ENCODE results near the gene YIF1A.

The YIF1A gene, protein sequence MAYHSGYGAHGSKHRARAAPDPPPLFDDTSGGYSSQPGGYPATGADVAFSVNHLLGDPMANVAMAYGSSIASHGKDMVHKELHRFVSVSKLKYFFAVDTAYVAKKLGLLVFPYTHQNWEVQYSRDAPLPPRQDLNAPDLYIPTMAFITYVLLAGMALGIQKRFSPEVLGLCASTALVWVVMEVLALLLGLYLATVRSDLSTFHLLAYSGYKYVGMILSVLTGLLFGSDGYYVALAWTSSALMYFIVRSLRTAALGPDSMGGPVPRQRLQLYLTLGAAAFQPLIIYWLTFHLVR

DNA sequence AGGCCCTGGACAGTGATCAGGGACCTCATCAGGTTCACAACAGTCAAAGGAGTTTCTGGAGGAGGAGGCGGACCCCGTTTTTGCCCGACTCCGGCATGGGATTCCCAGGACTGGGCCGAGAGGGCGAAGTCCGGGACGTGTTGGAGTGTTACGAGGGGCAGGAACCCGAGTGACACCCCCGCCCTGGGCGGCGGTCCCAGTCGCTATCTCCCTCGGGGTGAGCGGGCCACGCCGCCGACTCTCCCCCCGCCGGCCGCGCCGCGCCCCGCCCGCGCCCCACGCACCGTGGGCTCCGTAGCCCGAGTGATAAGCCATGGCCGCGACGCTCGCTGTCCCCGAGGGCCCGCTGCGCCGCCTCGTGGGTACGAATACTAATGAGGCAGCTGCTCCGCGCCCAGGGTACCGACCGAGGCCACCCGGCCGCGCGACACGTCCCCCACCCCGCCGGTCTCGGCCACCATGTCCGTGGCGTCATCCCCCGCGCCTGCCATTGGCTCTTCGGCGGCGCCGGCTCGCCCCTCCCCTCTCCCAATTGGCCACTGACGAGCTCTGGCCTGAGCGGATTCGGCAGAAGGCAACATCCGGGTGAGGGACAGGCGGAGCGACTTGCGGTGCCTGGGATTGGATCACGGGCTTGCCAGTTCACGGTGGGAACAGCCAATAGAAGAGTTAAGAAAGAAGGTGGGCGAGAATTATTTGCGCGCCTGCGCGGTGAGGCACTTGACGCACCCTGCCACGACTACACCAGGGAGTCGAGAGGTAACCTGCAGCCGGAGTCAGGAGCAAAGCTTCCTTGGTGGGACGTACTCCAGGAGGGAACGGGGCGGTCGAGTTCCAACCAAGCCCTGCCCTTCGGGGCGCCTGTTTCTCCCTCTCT lies at the start of gene YIF1A:
TSS of gene YIF1A (minus strand) at position 473 of the 877 bp plus-strand sequence. CDS start at position 315, 158 bp downstream.
- DNase-seq (ENCODE audit: low read depth in 2 of 2), result peak; percentile 98

DNA sequence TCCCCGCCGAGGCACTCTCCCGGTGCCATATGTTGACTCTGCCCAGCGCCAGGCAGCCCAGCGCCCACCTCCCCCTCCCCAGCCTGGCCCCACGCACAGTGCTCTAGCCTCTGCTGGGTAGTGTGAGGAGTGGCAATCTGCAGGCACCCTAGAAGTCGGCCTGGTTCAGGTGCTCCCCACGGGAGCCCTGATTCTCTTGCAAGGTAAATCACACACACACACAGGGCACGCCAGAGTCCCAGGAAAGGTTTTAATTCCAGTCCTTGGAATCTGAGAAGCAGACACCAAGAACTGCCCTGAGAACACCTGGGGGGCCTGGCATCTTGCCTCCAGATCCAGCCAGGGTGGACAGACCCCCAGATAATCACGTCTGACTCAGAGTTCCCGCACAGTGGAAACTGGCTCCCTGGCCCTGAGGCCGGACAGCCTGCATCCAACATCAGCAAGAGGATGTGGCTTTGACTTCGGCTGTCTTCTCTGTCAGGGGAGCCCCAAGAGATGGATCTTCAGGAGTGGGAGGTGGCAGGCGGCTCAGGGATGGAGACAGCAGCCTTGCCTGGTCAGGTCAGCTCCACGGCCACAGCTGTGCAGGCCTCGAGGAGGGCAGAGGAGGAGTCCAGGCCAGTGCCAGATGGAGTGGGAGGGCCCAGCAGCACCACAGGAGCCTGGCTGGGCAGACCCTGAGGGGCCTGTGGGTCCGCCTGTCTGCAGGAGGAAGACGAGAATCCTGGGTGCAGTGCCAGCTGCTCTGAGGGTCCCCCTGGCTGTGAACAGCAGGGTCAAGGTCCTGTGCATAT lies 48.4 kb upstream of the YIF1A start:
- DNase-seq (ENCODE audit: low read depth in 2 of 2), result no peak

GRCh38 chr11:66336234-66337102 lies 47.5 kb upstream of the YIF1A start, which contains the start of gene RIN1:
Gene RIN1, minus strand, starts transcription at chr11:66336434. Its CDS starts 32 bp downstream, at chr11:66336402.
- peak; percentile 48 to 68 for DNase-seq (ENCODE audit: low read depth in 2 of 2)

GRCh38 chr11:66335531-66336233 lies 46.7 kb upstream of the YIF1A start:
- no peak for DNase-seq (ENCODE audit: low read depth in 2 of 2)

- DNase-seq (ENCODE audit: low read depth in 2 of 2), result no peak
Measured at GRCh38 chr11:66334605-66335442, 45.9 kb upstream of the YIF1A start.

DNA sequence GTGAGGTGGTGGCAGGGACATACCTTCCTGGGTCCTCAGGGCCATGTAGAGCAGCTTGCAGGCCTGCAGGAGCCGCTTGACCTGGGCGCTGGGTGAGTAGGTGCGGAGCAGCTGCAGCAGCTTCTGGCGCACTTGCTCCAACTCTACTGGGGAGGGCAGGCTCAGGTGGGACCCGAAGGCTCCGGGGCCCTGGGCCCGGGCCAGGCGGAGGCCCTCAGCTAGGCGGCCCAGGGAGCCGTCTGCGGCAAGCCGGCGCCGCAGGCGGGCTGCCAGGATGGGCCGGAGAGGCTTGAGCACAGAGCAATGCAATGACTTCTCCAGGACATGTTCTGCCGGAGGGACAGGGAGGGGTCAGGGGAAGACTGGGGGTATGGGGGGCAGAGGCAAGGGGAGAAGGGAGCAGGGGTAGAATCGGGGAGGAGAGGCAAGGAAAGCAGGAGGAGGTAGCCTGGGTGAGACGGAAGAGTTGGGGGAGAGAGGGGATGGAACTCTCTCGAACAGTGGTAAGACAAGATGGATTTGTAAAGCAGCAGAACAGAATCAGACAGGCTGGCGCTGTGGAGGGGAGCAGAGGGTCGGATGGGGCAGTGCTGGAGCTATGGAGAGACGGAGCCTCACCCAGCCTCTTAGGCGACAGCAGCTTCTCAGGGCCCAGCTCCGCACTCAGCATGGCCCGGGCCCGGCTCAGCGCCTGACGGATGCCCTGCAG lies 45.1 kb upstream of the YIF1A start:
- DNase-seq (ENCODE audit: low read depth in 2 of 2), result no peak

GRCh38 chr11:66333220-66333877 lies 44.4 kb upstream of the YIF1A start:
- no peak for DNase-seq (ENCODE audit: low read depth in 2 of 2)

- no peak for DNase-seq (ENCODE audit: low read depth in 2 of 2)
Measured at GRCh38 chr11:66332371-66333219, 43.7 kb upstream of the YIF1A start.

DNA sequence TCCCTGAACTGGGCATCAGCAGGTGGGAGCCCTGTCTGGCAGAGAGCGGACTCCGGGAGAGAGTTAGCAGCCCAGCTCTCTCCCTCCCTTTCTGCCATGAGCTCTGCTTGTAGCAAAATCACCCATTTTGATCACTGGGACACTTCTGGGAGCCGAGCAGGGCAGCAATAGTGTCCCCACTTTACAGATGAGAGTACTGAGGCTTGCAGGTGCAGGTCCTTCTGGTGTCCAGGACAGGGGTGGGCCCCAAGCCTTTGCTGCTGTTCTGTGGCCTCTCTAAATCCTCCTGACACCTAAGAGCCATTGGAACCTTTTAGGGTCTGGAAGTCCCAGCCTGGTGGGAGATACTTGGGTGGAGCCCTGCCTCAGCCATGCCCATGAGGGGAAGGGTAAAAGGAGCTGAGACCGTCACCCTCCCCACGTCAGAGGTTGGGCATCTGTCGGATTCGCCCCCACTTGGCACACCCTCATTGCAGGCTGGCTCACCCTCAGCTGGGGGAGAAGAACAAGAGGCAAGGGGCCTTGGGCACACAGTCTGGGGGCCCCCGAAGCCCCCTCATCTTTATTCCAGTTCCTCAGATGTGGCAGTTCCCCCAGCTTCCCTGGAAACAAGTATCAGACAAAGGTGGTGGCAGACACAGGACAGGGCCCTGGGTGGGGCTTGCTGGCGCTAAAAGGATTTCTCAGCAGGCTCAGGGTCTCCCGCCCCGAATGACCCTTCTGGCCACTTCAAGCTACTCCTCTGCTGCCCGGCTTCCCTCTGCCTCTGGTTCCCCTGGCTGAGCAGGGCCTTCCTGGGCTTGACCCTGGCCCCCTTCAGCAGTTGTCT lies 42.8 kb upstream of the YIF1A start:
- no peak for DNase-seq (ENCODE audit: low read depth in 2 of 2)

- DNase-seq (ENCODE audit: low read depth in 2 of 2), result no peak
Measured at GRCh38 chr11:66330931-66331330, 42.0 kb upstream of the YIF1A start.

DNA sequence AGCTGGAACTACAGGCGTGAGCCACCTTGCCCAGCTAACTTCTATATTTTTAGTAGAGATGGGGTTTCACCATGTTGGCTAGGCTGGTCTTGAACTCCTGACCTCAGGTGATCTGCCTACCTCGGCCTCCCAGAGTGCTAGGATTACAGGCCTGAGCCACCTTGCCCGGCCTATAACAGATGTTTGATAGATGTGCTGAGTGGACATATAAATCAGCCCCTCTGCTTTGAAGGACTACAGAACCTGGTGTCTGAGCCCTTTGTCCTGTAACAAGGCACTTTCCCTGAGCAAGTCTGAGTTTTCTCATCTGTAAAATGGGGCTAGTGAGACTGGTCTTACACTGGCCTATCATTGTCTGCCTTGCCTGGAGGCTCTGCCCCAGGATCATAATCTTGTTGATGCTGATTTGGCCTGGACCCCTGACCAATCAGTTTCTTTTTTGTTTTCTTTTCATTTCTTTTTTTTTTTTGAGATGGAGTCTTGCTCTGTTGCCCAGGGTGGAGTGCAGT lies 40.3 kb upstream of the YIF1A start:
- DNase-seq (ENCODE audit: low read depth in 2 of 2), result no peak

DNA sequence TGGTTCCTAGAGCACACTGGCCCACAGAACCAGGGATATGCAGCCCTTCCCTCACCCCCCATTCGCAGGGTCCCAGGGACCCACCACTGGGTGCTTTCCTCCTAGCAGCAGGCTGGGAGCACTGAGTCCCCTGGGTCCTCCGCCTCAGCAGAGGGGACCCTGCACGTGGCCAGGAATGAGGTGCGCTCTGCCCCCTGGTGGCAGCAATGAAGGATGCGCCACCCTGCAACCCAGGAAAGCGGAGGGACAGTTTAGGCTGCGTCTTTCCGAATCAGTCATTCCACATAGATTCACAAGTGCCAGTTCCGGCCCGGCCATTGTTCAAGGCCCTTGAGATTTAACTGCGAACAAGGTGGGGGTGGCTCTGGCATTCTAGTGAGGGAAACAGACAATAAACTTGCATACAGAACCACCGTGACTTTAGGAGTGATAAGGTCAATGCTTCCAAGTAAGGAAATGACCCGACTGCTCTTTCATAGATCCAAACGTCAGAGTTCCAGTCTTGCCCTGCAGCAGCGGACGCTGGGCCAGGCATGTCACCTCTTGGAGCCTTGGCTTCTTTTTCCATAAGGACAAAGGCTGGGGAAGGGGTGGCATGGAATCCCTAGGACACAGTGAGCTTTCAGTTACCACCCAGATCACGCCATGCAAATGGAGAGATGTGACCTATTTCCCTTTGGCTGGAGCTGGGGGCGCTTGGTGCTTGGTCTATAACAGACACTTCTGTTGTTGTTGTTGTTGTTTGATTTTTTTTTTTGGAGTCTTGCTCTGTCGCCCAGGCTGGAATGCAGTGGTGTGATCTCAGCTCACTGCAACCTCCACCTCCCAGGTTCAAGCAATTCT lies 39.6 kb upstream of the YIF1A start:
- peak; percentile 56 to 68 for DNase-seq (ENCODE audit: low read depth in 2 of 2)

GRCh38 chr11:66328031-66328301 lies 39.0 kb upstream of the YIF1A start:
- peak; percentile 26 to 32 for DNase-seq (ENCODE audit: low read depth in 2 of 2)

GRCh38 chr11:66327171-66328030 lies 38.5 kb upstream of the YIF1A start:
- DNase-seq (ENCODE audit: low read depth in 2 of 2), result no peak

All from stimulated activated CD8-positive, alpha-beta memory T cell treated with anti-CD3 and anti-CD28 coated beads, Interleukin-7, amount 100 ng/mL, for 4 hours (primary cell).